RKO (cell line): ENCODE data around the gene ADGRD2.
A peak's percentile ranks its signal among the peaks of the same experiment; 100 is the strongest.

ENCODE experiments used
- DNase-seq: peaks from one replicate; pipeline ENCODE4 v3.0.0-alpha.2; 2016; ENCODE audit warnings: low spot score

Gene ADGRD2

GRCh38 chr9:124498499-124499146 is 48.4 kb downstream of the ADGRD2 start:
- no peak for DNase-seq

- DNase-seq = no peak
Measured at GRCh38 chr9:124499216-124499615, 49.0 kb downstream of the ADGRD2 start.

- no peak for DNase-seq
Measured at GRCh38 chr9:124500028-124500795, 50.0 kb downstream of the ADGRD2 start.

- DNase-seq = no peak
Measured at GRCh38 chr9:124500796-124501611, 50.8 kb downstream of the ADGRD2 start.

GRCh38 chr9:124501771-124502320 is 51.6 kb downstream of the ADGRD2 start:
- DNase-seq = no peak

GRCh38 chr9:124502711-124503702 is 52.8 kb downstream of the ADGRD2 start:
- no peak for DNase-seq

GRCh38 chr9:124503713-124504529 is 53.7 kb downstream of the ADGRD2 start:
- no peak for DNase-seq

GRCh38 chr9:124504530-124505005 is 54.3 kb downstream of the ADGRD2 start:
- no peak for DNase-seq

- DNase-seq = no peak
Measured at GRCh38 chr9:124505006-124505900, 55.0 kb downstream of the ADGRD2 start.

- no peak for DNase-seq
Measured at GRCh38 chr9:124505901-124506346, 55.7 kb downstream of the ADGRD2 start.

GRCh38 chr9:124506433-124506832 is 56.2 kb downstream of the ADGRD2 start:
- DNase-seq = no peak

- DNase-seq = no peak
Measured at GRCh38 chr9:124506931-124507879, 57.0 kb downstream of the ADGRD2 start, which contains the start of gene NR5A1. TSS of gene NR5A1 (minus strand) at chr9:124507399. CDS start at chr9:124503395, 4,004 bp downstream.

GRCh38 chr9:124507880-124508423 is 57.7 kb downstream of the ADGRD2 start:
- DNase-seq = no peak

GRCh38 chr9:124510650-124511425 is 60.6 kb downstream of the ADGRD2 start:
- no peak for DNase-seq

GRCh38 chr9:124511426-124511840 is 61.2 kb downstream of the ADGRD2 start:
- peak; percentile 22 for DNase-seq
